ENCODE data around the gene VAV1.

Gene VAV1

GRCh38 chr19:6906559-6907060 is 134.1 kb downstream of the VAV1 start:
- TF ChIP-seq EZH2 (optimal IDR thresholded peaks at IDR 0.05; ENCODE audit: low read depth, low read length) = no peak
- no peak for TF ChIP-seq EZH2phosphoT487 (IDR thresholded peaks at IDR 0.05; ENCODE audit: low read length)
- TF ChIP-seq CTCF (IDR thresholded peaks at IDR 0.05; ENCODE audit: low read length) = no peak
- no peaks in the 10 kb centered on the region for H3K79me2 ChIP-seq (ENCODE audit: low read length)
- H3K4me3 ChIP-seq (ENCODE audit: low read length) = no peak overlapping the region
- no peaks in the 10 kb centered on the region for H3K9me3 ChIP-seq (replicated peaks; ENCODE audit: insufficient read depth, low read length)
- H3K9me2 ChIP-seq (replicated peaks; ENCODE audit: insufficient read depth, low read length) = no peaks in the 10 kb centered on the region
- no peak overlapping the region for H3K27ac ChIP-seq (ENCODE audit: low read length)
- no peaks in the 10 kb centered on the region for H3K36me3 ChIP-seq (replicated peaks; ENCODE audit: insufficient read depth, low read length)
- H4K20me1 ChIP-seq (ENCODE audit: insufficient read depth, low read length) = no peaks in the 10 kb centered on the region
- no peaks in the 10 kb centered on the region for H3K4me1 ChIP-seq (ENCODE audit: low read length)
- H3K9ac ChIP-seq (ENCODE audit: low read length) = no peak overlapping the region
- H3K27me3 ChIP-seq (replicated peaks; ENCODE audit: insufficient read depth, low read length) = peaks cover 44% of the 10 kb centered on the region
- no peak for DNase-seq
- no peak overlapping the region for H2AFZ ChIP-seq (ENCODE audit: low read length)
- H3F3A ChIP-seq (ENCODE audit: insufficient read depth, low read length) = no peaks in the 10 kb centered on the region
- H3K4me2 ChIP-seq (ENCODE audit: low read depth, low read length) = no peak overlapping the region

Data from MM.1S (cell line).